Stimulated activated naive CD8-positive, alpha-beta T cell treated with anti-CD3 and anti-CD28 coated beads, Interleukin-15, Interleukin-2, amounts not matched to agents 100 U/mL and 50 U/mL, for 24 hours (primary cell): Measurements from ENCODE around the gene CDADC1.
"Not testable (repeated sequence)": the region's sequence is repeated elsewhere in the genome, so short reads cannot be mapped to it uniquely, and the experiment has no call there.

Experiments
- ATAC-seq: fragments of 150-1000 bp; cut with Tn5 transposase; one replicate; pipeline ENCODE4 v1.10.0; 2021
- DNase-seq: peaks from one replicate; pipeline ENCODE4 v3.0.0; 2021

CDADC1 gene

DNA sequence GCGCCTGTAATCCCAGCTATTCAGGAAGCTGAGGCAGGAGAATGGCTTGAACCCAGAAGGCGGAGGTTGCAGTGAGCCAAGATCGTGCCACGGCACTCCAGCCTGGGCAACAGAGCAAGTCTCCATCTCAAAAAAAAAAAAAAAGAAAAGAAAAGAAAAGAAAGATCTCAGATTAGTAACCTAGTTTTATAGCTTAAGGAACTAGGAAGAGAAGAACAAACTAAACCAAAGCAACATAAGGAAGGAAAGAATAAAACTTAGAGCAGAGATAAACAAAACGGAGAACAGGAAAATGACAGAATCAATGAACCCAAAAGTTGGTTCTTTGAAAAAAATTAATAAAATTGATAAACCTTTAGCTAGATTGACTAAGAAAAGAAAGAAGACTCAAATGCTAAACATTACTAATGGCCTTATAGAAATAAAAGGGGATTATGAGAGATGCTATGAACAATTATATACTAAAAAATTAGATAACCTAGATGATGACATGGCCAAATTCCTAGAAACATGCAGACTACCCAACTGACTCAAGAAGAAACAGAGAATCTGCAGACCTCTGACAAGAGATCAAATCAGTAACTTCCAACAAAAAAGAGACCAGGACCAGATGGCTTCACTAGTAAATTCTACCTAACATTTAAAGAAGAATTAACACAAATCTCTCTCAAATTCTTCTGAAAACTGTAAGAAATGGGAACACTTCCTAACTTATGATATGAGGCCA, 68.2 kb downstream of the CDADC1 start:
- no peak for DNase-seq
- no peak for ATAC-seq

- DNase-seq (no peak), ATAC-seq (no peak)
Observed at GRCh38 chr13:49319551-49319950, 71.8 kb downstream of the CDADC1 start.

DNA sequence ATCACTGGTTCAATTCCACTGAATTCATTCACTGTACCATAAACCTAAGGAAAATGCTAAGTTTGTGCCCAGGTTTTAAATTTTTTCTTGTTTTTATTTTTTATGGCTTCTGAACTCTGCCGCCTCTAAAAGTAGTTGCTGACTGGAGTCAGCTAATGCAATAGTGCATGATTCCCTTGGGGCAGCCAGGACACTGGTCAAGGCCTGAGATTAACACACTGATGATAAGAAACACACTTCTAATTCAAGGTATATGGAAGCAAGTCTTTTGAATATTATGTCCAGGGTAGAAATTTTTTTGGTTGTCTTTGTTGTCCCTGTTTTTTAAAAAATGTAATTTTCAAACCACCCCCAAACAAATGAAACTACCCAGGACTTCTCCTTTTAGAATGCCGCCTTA, 72.2 kb downstream of the CDADC1 start:
- DNase-seq = no peak
- no peak for ATAC-seq

DNA sequence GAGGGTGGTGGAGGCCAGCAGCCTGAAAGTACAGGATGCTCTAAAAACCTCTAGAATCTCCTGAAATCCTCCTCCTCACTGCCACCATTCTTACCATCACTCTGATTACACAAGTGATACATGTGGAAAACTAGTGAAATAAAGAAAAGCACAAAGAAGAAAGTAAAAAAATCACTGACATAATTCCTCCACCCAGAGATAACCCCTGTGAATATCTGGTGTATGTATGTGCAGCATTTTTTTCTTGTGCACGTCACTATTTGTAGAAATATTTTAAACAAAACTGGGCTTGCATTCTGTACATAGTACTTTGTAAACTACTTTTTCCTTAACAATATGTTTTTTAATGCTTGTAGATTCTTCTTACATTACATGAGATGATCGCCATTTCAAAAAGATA, 73.2 kb downstream of the CDADC1 start:
- no peak for ATAC-seq
- no peak for DNase-seq

- ATAC-seq = no peak
- DNase-seq = no peak
Observed at GRCh38 chr13:49322702-49323101, 75.0 kb downstream of the CDADC1 start.

DNA sequence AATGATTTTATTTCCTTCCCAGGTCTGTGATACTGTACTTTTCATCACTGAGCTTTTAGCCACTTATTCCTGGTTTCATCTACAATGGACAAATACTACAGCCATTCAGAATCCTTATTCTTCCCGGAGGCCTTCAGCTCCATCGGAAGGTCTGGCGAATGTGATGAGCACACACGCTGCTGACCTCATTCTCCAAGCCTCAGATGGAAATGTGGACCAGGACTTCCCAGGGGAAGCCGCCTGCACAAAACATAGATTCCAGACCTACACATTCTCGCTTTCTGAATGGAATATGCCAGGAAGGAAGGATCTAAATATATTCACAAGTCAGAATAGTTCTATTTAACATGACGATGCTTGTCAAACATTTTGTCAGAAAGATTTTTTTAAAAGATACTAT, 75.6 kb downstream of the CDADC1 start:
- ATAC-seq (no peak), DNase-seq (no peak)

DNA sequence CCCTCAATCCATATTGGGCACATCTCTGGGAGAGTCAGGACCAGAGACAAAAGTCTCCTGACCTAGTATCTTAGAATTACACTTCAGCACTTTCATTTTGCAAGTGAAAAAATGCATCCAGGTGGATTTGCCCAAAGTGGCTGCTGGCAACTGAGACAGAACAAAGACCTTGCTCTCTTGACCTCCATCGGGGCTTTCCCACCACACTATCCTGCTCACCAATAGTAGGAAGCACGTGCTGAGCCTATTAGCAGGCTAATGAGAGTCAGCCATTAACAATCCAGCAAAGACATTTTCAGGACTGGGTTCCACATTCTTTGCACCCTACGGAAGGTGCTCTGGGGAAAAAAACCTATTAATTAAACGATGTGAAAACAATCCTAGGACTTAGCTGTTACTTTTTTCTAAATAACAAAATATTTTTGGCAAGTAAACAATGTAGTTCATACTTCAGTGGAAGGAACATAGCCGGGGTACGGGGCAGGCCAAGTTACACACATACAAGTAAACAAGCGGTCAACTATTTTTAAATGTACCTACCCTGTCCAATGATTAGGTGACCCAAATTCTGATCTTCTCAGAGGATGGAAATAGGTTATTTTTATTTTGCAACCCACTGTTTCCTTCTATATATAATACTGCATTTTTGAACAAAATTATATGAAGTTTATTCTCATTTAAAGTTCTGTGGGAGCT, 78.6 kb downstream of the CDADC1 start:
- DNase-seq (no peak), ATAC-seq (no peak)

- not testable (repeated sequence) for DNase-seq, ATAC-seq
Observed at GRCh38 chr13:49327145-49327544, 79.4 kb downstream of the CDADC1 start.

- ATAC-seq (no peak), DNase-seq (no peak)
Observed at GRCh38 chr13:49329831-49330545, 82.3 kb downstream of the CDADC1 start.

DNA sequence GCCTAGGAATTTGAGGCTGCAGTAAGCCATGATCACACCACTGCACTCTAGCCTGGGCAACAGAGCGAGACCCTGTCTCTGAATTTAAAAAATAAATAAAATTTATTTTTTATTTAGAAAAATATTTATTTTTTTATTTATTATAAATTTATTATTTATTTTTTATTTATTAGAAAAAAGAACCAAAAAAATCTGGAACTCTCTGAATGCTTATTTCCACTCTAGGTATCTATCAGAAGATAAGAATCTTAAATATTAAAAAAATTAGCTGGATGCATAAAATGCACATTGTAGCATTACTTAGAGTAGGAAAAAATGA, 82.8 kb downstream of the CDADC1 start:
- ATAC-seq = no peak
- DNase-seq = no peak

DNA sequence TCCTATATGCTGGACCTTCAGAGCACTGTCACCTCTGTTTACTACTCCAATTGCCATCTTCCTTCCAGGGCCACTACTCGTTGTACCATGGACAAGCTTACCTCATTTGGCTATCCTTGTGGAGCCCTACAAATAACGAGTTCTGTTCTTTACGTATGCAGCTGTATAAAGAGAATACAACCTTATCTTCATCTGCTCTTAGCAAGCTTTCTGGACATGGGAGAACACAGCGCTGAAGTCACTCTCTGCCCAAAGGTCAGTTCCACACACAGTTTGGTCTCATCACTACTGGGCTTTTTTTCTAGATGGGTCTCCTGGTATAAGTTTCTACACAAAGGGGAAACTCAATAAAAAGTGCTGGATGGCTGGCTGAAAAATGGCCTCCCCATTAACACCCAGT, 88.9 kb downstream of the CDADC1 start:
- DNase-seq (no peak), ATAC-seq (no peak)

DNA sequence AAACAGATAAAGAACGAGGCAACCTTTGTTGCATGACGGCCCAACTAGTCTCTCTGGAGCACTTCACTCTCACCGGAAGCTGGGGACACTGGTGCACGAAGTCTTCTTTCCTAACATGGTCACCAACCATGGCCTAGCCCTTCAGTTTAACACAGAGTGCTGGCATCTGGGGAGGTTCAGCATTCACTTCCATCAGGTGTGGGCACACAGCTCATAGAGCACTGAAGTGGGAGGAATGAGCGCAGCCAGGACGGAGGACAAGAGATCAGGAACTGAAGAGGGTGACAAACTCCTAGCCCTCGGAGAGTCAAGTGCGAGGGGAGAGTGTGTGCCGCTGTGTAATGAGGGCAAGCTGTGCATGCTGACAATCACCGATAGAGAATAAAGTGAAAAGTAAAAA, 92.4 kb downstream of the CDADC1 start:
- ATAC-seq (no peak), DNase-seq (no peak)

GRCh38 chr13:49341517-49341916, 93.8 kb downstream of the CDADC1 start:
- DNase-seq (no peak), ATAC-seq (no peak)

DNA sequence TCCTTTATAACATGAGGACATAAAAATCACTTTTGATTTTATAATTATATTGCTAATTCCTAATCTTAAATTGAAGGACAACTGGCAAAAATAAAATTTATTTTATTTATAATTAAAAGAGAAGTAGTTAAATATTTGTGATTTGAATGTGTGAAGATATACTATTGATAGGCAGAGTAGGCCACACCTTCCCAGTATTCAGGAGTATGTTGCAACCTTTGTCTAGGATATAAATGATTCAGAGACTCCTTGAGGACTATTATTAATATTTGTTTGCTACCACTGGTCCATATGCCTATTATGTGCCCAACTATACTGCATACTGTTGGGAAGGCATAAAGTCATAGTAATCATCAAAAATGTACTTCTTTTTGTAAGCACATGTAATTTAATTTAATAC, 94.2 kb downstream of the CDADC1 start:
- ATAC-seq (no peak), DNase-seq (no peak)

GRCh38 chr13:49342454-49342853, 94.7 kb downstream of the CDADC1 start:
- DNase-seq = no peak
- ATAC-seq = no peak
